CD4-positive, alpha-beta T cell (primary cell): ENCODE data around the gene COL24A1. TPM values are rescaled to one million over a fixed set of nuclear protein-coding genes. Genes with fewer than 3 reads are reported as not detected.
"Not testable (repeated sequence)": the region's sequence is repeated elsewhere in the genome, so short reads cannot be mapped to it uniquely, and the experiment has no call there.

Experiments
- ATAC-seq: fragments of 200-7000 bp; cut with Tn5 transposase; one replicate; pipeline ENCODE4 v1.10.0; 2022; ENCODE audit warnings: mild to moderate bottlenecking; ENCODE audit not compliant: poor library complexity
- CTCF ChIA-PET: fragments of 350-600 bp; sonication (Branson Sonifier 250); formaldehyde crosslinking; loops from one replicate; lab custom pipeline; 2021; ENCODE audit warnings: antibody characterized with exemption, inconsistent platforms; lab: Charles Lee
- POLR2A ChIA-PET: fragments of 350-600 bp; sonication (Branson Sonifier 250); formaldehyde crosslinking; loops from one replicate; lab custom pipeline; 2021; ENCODE audit warnings: antibody characterized with exemption, inconsistent platforms; lab: Charles Lee
- DNase-seq, 14 experiments: peaks; one replicate each; pipeline ENCODE4 v3.0.0-alpha.2; 2013 to 2020; ENCODE audit warnings: mixed read lengths in 2 of 14
- H3K27ac ChIP-seq, 2 donors: one replicate each; pipeline versions ENCODE4 v1.5.1 to v1.7.0; 2013; ENCODE audit warnings: low read length in 2 of 2, low read depth in 1 of 2, mild to moderate bottlenecking in 1 of 2
- H3K27me3 ChIP-seq, 2 experiments: 1 replicate in 1 of 2; 2 replicates in 1 of 2; pipeline versions ENCODE4 v1.6.1 to v1.7.0; 2013; ENCODE audit warnings: low read length in 2 of 2, control low read depth in 1 of 2, mild to moderate bottlenecking in 1 of 2, moderate library complexity in 1 of 2; ENCODE audit not compliant: insufficient read depth in 2 of 2, control insufficient read depth in 1 of 2
- H3K36me3 ChIP-seq: one replicate; pipeline ENCODE4 v1.6.1; 2013; ENCODE audit warnings: low read length, control low read depth; ENCODE audit not compliant: insufficient read depth
- H3K4me1 ChIP-seq: one replicate; pipeline ENCODE4 v1.6.1; 2013; ENCODE audit warnings: low read length, control low read depth; ENCODE audit not compliant: insufficient read depth
- H3K4me3 ChIP-seq: one replicate; pipeline ENCODE4 v1.5.1; 2013; ENCODE audit warnings: mild to moderate bottlenecking, low read length, moderate library complexity
- H3K9me3 ChIP-seq, 2 experiments: 1 replicate in 1 of 2; 2 replicates in 1 of 2; pipeline versions ENCODE4 v1.6.1 to v1.7.0; 2013; ENCODE audit warnings: low read length in 2 of 2, mild to moderate bottlenecking in 2 of 2, control low read depth in 1 of 2, moderate library complexity in 1 of 2; ENCODE audit not compliant: control insufficient read depth in 1 of 2, insufficient read depth in 1 of 2
- H3K27ac Mint-ChIP-seq: one replicate; pipeline ENCODE4 v1.8.0; 2020; ENCODE audit warnings: mixed read lengths
- H3K27me3 Mint-ChIP-seq: one replicate; pipeline ENCODE4 v1.8.0; 2021; ENCODE audit warnings: mixed read lengths
- H3K36me3 Mint-ChIP-seq: one replicate; pipeline ENCODE4 v1.8.0; 2021; ENCODE audit warnings: low read depth, mixed read lengths
- H3K4me1 Mint-ChIP-seq: one replicate; pipeline ENCODE4 v1.8.0; 2021; ENCODE audit warnings: low read depth, mixed read lengths
- H3K4me3 Mint-ChIP-seq: one replicate; pipeline ENCODE4 v1.8.0; 2020; ENCODE audit warnings: mild to moderate bottlenecking, mixed read lengths
- H3K9me3 Mint-ChIP-seq: one replicate; pipeline ENCODE4 v1.8.0; 2020; ENCODE audit warnings: mixed read lengths
- intact Hi-C, 2 experiments: fragments of 100-400 bp; cut with DNase I in 1 of 2; cut with micrococcal nuclease in 1 of 2; formaldehyde crosslinking; loops; one replicate each; pipeline versions ENCODE4 v1.15.1 to v1.9.0; 2023 to 2025; cut with DNase I, micrococcal nuclease
- total RNA-seq, 174 experiments: library from RNA in 2 of 174; stranded (reverse) in 2 of 174; gene quantifications; one replicate each; pipeline ENCODE4 v1.2.3 and lab custom pipeline; 2021 to 2026
- TF ChIP-seq, protein P1 (sequence below): fragments of 200-600 bp; IDR thresholded peaks from one replicate; pipeline ENCODE4 v1.8.0; 2022; ENCODE audit warnings: antibody characterized with exemption, mild to moderate bottlenecking

The COL24A1 gene
- total RNA-seq, 2 experiments from 2014 or later = 0.25 TPM; not detected in 1

DNA sequence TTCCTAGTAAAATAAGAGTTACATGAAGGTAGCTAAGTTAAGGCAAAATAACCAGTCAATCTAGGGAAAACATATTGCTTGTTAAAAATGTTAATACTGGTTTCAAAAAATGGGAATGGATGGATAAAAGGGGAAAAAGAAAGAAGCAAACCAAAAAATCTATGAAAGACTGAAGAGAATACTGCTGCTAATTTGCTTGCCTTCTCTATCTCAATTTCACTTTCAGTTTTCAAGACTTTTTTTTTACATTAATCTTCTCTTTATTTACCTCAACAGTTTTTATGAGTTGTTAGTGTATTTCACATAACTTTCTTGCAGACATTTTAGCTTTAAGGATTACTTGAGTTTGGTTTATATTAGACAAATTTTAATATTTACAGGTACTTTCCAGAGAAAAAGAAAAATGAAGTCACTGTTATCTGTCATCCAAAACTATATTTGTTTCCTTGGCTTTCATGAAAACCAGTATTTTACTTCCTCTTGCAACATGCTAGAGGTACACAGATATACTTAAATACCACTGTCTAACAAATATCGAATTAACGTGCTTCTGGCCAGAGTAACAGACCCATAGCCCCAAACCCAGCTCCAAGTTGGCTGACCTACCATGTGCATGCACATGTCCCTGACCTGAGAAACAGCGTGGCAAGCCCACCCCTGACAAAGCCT lies 70.7 kb downstream of the COL24A1 start:
- ATAC-seq = no peak
- H3K36me3 ChIP-seq = no peaks in the 10 kb centered on the region
- CTCF ChIA-PET = no interaction called here
- TF ChIP-seq, protein P1, sequence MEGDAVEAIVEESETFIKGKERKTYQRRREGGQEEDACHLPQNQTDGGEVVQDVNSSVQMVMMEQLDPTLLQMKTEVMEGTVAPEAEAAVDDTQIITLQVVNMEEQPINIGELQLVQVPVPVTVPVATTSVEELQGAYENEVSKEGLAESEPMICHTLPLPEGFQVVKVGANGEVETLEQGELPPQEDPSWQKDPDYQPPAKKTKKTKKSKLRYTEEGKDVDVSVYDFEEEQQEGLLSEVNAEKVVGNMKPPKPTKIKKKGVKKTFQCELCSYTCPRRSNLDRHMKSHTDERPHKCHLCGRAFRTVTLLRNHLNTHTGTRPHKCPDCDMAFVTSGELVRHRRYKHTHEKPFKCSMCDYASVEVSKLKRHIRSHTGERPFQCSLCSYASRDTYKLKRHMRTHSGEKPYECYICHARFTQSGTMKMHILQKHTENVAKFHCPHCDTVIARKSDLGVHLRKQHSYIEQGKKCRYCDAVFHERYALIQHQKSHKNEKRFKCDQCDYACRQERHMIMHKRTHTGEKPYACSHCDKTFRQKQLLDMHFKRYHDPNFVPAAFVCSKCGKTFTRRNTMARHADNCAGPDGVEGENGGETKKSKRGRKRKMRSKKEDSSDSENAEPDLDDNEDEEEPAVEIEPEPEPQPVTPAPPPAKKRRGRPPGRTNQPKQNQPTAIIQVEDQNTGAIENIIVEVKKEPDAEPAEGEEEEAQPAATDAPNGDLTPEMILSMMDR = no peak
- H3K9me3 Mint-ChIP-seq = no peaks in the 10 kb centered on the region
- intact Hi-C loops = no loop called here
- H3K27ac ChIP-seq = no peak overlapping the region
- H3K4me3 Mint-ChIP-seq = no peak overlapping the region
- H3K9me3 ChIP-seq = peaks cover 0 to 4% of the 10 kb centered on the region in 2 experiments
- H3K27me3 Mint-ChIP-seq = no peaks in the 10 kb centered on the region
- H3K4me1 Mint-ChIP-seq = no peaks in the 10 kb centered on the region
- no peaks in the 10 kb centered on the region for H3K36me3 Mint-ChIP-seq
- no peak for DNase-seq
- POLR2A ChIA-PET = no interaction called here
- H3K4me3 ChIP-seq = no peak overlapping the region
- H3K27ac Mint-ChIP-seq = no peak overlapping the region
- H3K27me3 ChIP-seq = no peaks in the 10 kb centered on the region
- H3K4me1 ChIP-seq = no peaks in the 10 kb centered on the region

DNA sequence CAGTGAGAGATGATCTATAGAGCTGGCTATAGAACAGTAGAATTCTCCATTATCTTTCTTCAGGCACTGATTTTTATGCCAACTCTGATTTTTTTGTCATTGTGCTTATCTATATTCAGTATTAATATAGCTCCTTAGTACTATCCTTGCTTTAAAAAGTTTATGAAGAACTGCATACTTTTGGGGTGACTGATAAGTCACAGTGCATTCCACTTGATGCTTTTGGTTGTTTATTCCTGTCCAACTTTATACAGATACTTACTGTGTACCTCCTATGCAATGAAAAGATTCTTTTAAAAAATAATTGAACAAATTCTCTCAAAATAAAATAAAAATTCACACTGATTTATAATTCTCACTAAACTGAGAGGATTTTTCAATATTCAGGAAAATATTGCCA lies 71.6 kb downstream of the COL24A1 start:
- Mint-ChIP-seq H3K4me3 (no peak overlapping the region), H3K27ac (no peak overlapping the region), H3K4me1 (no peaks in the 10 kb centered on the region), H3K9me3 (no peaks in the 10 kb centered on the region), H3K36me3 (no peaks in the 10 kb centered on the region), H3K27me3 (no peaks in the 10 kb centered on the region)
- H3K4me1 ChIP-seq = no peaks in the 10 kb centered on the region
- H3K27me3 ChIP-seq = no peaks in the 10 kb centered on the region
- ChIA-PET POLR2A (no interaction called here), CTCF (no interaction called here)
- intact Hi-C loops = no loop called here
- H3K36me3 ChIP-seq = no peaks in the 10 kb centered on the region
- TF ChIP-seq, protein P1 = no peak
- H3K4me3 ChIP-seq = no peak overlapping the region
- ATAC-seq (no peak), DNase-seq (no peak)
- peaks cover 0 to 4% of the 10 kb centered on the region in 2 experiments for H3K9me3 ChIP-seq
- no peak overlapping the region for H3K27ac ChIP-seq

DNA sequence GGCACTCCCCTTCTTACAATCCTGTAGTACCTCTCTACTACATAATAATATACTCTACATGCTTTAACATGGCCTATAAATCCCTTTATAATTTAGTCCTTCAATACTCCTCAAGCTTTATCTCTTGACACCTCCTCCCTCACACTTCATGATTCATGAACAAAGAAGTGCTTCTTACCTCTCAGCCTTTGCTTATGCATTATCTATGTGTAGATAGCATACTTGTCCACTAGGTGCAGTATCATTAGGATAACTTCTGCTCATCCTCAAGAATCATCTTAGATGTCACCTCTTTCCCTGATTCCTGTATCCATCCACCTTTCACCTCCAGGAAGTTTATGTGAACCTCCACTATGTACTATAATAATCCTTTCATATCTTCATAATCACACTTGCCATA lies 74.4 kb downstream of the COL24A1 start:
- POLR2A ChIA-PET = no interaction called here
- Mint-ChIP-seq H3K27ac (no peak overlapping the region), H3K27me3 (no peaks in the 10 kb centered on the region), H3K4me1 (no peaks in the 10 kb centered on the region), H3K9me3 (peaks cover 4% of the 10 kb centered on the region), H3K36me3 (no peaks in the 10 kb centered on the region), H3K4me3 (no peak overlapping the region)
- intact Hi-C loops = no loop called here
- Histone ChIP-seq H3K9me3 (no peaks in the 10 kb centered on the region), H3K4me3 (no peak overlapping the region), H3K27me3 (no peaks in the 10 kb centered on the region), H3K36me3 (no peaks in the 10 kb centered on the region), H3K4me1 (no peaks in the 10 kb centered on the region), H3K27ac (no peak overlapping the region)
- CTCF ChIA-PET = no interaction called here
- TF ChIP-seq, protein P1 = no peak
- DNase-seq = no peak
- ATAC-seq = no peak

DNA sequence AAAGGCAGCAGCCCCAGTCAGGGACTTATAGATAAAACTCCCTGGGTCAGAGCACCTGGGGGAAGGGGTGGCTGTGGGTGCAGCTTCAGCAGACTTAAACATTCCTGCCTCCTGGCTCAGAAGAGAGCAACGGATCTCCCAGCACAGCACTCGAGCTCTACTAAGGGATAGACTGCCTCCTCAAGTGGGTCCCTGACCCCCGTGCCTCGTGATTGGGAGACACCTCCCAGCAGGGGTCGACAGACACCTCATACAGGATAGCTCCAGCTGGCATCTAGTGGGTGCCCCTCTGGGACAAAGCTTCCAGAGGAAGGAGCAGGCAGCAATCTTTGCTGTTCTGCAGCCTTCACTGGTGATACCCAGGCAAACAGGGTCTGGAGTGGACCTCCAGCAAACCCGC lies 84.1 kb downstream of the COL24A1 start:
- H3K27me3 ChIP-seq, H3K4me1 Mint-ChIP-seq, POLR2A ChIA-PET, H3K27ac ChIP-seq, CTCF ChIA-PET, H3K27ac Mint-ChIP-seq, H3K4me3 ChIP-seq, H3K9me3 Mint-ChIP-seq, H3K36me3 ChIP-seq, H3K9me3 ChIP-seq, DNase-seq, H3K36me3 Mint-ChIP-seq, H3K4me1 ChIP-seq, H3K27me3 Mint-ChIP-seq, ATAC-seq, H3K4me3 Mint-ChIP-seq, intact Hi-C loops: not testable (repeated sequence)

DNA sequence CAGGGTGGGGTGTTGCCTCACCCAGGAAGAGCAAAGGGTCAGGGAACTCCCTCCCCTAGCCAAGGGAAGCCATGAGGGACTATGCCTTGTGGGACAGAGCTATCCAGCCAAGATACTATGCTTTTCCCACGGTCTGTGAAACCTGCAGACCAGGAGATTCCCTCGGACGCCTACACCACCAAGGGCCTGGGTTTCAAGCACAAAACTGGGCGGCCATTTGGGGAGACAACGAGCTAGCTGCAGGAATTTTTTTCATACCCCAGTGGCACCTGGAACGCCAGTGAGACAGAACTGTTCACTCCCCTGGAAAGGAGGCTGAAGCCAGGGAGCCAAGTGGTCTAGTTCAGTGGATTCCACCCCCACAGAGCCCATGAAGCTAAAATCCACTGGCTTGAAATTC lies 84.7 kb downstream of the COL24A1 start:
- H3K36me3 ChIP-seq, H3K36me3 Mint-ChIP-seq, H3K4me3 ChIP-seq, DNase-seq, CTCF ChIA-PET, H3K4me1 Mint-ChIP-seq, H3K9me3 Mint-ChIP-seq, H3K27ac ChIP-seq, POLR2A ChIA-PET, H3K4me1 ChIP-seq, H3K27me3 Mint-ChIP-seq, H3K9me3 ChIP-seq, intact Hi-C loops, H3K27ac Mint-ChIP-seq, ATAC-seq, H3K4me3 Mint-ChIP-seq, H3K27me3 ChIP-seq: not testable (repeated sequence)
